ENCODE data around the gene CCL17.

CCL17 gene

DNA sequence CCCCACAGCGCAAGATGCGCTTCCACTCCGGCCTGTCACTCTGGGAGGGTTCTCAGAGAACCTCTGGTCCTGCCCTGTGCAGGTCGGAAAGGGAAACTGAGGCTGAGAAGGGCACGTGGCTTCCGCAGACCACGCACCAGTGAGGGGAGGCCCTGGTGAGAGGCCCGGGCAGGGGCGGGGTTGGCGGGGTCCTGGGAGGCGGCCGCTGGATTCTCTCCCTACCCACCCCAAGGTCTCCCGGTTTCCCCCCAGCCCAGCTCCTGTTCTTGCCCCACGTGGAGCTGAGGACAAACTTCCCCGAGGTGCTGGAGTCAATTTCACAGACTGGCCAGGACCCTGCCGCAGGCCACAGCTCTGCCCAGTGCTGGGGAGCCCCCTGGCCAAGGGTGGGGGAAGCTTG lies 11.5 kb downstream of the CCL17 start:
- TF ChIP-seq, protein P1, sequence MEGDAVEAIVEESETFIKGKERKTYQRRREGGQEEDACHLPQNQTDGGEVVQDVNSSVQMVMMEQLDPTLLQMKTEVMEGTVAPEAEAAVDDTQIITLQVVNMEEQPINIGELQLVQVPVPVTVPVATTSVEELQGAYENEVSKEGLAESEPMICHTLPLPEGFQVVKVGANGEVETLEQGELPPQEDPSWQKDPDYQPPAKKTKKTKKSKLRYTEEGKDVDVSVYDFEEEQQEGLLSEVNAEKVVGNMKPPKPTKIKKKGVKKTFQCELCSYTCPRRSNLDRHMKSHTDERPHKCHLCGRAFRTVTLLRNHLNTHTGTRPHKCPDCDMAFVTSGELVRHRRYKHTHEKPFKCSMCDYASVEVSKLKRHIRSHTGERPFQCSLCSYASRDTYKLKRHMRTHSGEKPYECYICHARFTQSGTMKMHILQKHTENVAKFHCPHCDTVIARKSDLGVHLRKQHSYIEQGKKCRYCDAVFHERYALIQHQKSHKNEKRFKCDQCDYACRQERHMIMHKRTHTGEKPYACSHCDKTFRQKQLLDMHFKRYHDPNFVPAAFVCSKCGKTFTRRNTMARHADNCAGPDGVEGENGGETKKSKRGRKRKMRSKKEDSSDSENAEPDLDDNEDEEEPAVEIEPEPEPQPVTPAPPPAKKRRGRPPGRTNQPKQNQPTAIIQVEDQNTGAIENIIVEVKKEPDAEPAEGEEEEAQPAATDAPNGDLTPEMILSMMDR (IDR thresholded peaks at IDR 0.05; ENCODE audit: low read depth, low read length, missing control alignments): no peak
- no peaks in the 10 kb centered on the region for H3K27me3 ChIP-seq (replicated peaks)
- no peaks in the 10 kb centered on the region for H3K36me3 ChIP-seq (replicated peaks)
- H3K27ac ChIP-seq: no peak overlapping the region
- in situ Hi-C loops (cut with HindIII; ENCODE audit: low pct_ligation_motif_present, low sequenced_read_pairs): loop anchor here (10.0 kb wide), 1 partner anchor 121 kb away; no protein-coding TSS in a partner anchor
- no peak for DNase-seq
- H3K4me3 ChIP-seq (ENCODE audit: low read depth, low read length): no peak overlapping the region

DNA sequence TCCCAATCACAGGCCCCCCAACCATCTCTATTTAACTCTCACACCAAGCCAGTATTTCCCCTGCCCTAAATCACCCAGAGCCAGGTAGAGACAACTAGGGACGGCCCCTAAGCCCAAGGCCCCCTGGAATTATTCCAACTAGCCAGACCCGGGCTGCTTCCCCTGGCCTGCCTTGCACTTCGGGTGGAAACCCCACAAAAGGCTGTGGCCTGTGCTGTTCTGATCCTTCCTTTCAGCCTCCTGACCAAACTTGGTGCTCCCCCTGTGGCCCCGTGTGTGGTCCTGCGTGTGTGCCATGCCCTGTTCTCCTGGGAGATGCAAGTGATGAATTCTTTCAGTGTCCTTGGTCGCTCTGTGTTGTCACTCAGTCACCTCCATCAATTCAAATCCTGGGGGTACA lies 14.9 kb downstream of the CCL17 start:
- H3K36me3 ChIP-seq (replicated peaks): no peaks in the 10 kb centered on the region
- TF ChIP-seq, protein P1 (IDR thresholded peaks at IDR 0.05; ENCODE audit: low read depth, low read length, missing control alignments): peak; percentile 1
- in situ Hi-C loops (cut with HindIII; ENCODE audit: low pct_ligation_motif_present, low sequenced_read_pairs): loop anchor here (10.0 kb wide), 1 partner anchor 125 kb away; no protein-coding TSS in a partner anchor
- no peaks in the 10 kb centered on the region for H3K27me3 ChIP-seq (replicated peaks)
- no peak overlapping the region for H3K4me3 ChIP-seq (ENCODE audit: low read depth, low read length)
- H3K27ac ChIP-seq: no peak overlapping the region
- no peak for DNase-seq

DNA sequence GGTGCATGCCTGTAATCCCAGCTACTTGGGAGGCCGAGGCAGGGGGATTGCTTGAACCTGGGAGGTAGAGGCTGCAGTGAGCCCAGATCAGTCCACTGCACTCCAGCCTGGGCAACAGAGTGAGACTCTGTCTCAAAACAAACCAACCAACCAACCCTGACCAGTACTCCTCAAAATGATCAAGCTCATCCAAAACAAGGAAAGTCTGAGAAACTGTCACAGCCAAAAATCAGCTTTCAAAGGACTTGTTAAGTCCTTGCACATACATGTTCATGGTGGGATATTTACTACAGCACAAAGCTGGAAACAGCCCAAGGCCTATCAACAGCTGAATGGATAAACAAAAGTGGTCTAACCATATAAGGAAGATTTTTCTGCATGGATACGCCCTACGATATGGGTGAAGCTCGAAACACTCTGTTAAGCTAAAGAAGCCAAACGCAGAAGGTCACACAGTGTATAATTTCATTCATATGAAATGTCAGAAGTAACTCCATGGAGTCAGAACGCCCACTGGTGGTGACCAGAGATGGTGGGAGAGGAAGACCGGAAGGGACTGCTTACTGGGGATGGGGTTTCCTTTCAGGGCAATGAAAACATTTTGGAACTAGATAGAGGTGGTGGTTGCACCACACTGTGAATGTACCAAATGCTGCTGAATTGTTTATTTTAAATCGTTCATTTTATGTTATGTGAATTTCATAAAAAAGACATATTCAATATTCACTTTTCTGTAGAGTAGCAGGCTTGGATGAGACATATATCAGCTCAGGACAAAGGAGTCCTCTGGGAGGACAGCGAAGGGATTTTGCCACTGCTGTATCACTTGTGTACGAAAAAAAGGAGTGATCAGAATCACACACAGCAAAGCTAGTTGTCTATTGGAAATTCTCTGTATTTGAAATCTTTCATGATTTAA lies 17.7 kb downstream of the CCL17 start:
- Histone ChIP-seq H3K27ac (no peak overlapping the region), H3K36me3 (replicated peaks) (peaks cover 3% of the 10 kb centered on the region), H3K27me3 (replicated peaks) (no peaks in the 10 kb centered on the region), H3K4me3 (ENCODE audit: low read depth, low read length) (no peak overlapping the region)
- TF ChIP-seq, protein P1 (IDR thresholded peaks at IDR 0.05; ENCODE audit: low read depth, low read length, missing control alignments): peak; percentile 94
- in situ Hi-C loops (cut with HindIII; ENCODE audit: low pct_ligation_motif_present, low sequenced_read_pairs): no loop called here
- peak; percentile 62 for DNase-seq

DNA sequence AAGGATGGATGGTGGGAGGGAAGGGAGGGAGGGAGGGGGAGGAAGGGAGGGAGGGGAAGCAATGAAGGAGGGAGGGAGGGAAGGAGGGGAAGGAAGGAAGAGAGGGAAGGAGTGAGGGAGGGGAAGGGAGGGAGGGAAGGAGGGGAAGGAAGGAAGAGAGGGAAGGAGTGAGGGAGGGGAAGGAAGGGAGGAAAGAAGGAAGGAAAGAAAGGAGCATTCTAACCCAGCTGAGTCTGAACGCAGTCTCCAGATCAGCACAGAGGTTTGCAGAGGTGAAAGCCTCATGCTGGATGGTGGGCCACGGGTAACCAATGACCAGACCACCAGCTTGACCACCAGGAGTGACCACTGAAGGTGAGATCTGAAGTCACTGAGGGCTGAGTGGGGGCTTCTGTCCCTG lies 18.6 kb downstream of the CCL17 start:
- H3K27me3 ChIP-seq (replicated peaks): no peaks in the 10 kb centered on the region
- no peak overlapping the region for H3K4me3 ChIP-seq (ENCODE audit: low read depth, low read length)
- no peak overlapping the region for H3K27ac ChIP-seq
- TF ChIP-seq, protein P1 (IDR thresholded peaks at IDR 0.05; ENCODE audit: low read depth, low read length, missing control alignments): no peak
- H3K36me3 ChIP-seq (replicated peaks): peaks cover 6% of the 10 kb centered on the region
- no peak for DNase-seq
- in situ Hi-C loops (cut with HindIII; ENCODE audit: low pct_ligation_motif_present, low sequenced_read_pairs): no loop called here

DNA sequence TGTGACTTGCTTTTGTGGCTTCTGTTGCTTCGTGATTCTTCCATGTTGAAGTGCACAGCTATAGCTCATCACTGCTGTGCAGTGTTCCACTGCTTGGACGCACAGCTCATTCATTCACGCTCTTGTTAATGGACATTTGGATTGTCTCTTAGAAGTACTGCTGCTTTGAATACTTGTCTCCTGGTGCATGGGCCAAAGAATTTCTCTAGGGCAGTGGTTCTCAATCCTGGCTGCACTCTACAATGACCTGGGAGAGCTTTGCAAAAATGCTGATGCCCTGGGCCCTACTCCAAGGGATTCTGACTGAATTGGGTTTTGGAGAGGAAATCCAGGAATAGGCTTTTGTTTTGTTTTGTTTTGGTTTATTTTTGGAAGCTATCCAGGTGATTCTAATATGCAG lies 20.0 kb downstream of the CCL17 start:
- Histone ChIP-seq H3K4me3 (ENCODE audit: low read depth, low read length) (no peak overlapping the region), H3K36me3 (replicated peaks) (peaks cover 16% of the 10 kb centered on the region), H3K27me3 (replicated peaks) (no peaks in the 10 kb centered on the region), H3K27ac (no peak overlapping the region)
- TF ChIP-seq, protein P1 (IDR thresholded peaks at IDR 0.05; ENCODE audit: low read depth, low read length, missing control alignments): no peak
- DNase-seq: no peak
- in situ Hi-C loops (cut with HindIII; ENCODE audit: low pct_ligation_motif_present, low sequenced_read_pairs): no loop called here
